Upper lobe of right lung (tissue), 1 donor: ENCODE results near the gene KLHL20. TPM values are rescaled to one million over a fixed set of nuclear protein-coding genes. Genes with fewer than 3 reads are reported as not detected.
"Not testable (repeated sequence)": the region's sequence is repeated elsewhere in the genome, so short reads cannot be mapped to it uniquely, and the experiment has no call there.

Experiments
- ATAC-seq: fragments of 200-7000 bp; cut with Tn5 transposase; one replicate; pipeline ENCODE4 v1.9.1; 2020; ENCODE audit warnings: mild to moderate bottlenecking, moderate library complexity
- DNase-seq: peaks from one replicate; pipeline ENCODE4 v3.0.0-alpha.2; 2020
- H3K27ac ChIP-seq: fragments of 200-600 bp; one replicate; pipeline ENCODE4 v1.8.0; 2022
- H3K27me3 ChIP-seq: fragments of 200-600 bp; one replicate; pipeline ENCODE4 v1.8.0; 2022; ENCODE audit warnings: mild to moderate bottlenecking
- H3K36me3 ChIP-seq: fragments of 200-600 bp; one replicate; pipeline ENCODE4 v1.8.0; 2022
- H3K4me1 ChIP-seq: fragments of 200-600 bp; one replicate; pipeline ENCODE4 v1.8.0; 2022
- H3K4me3 ChIP-seq: fragments of 200-600 bp; one replicate; pipeline ENCODE4 v1.8.0; 2022; ENCODE audit warnings: mild to moderate bottlenecking
- H3K9me3 ChIP-seq: fragments of 200-600 bp; one replicate; pipeline ENCODE4 v1.8.0; 2022
- intact Hi-C: fragments of 100-400 bp; cut with DNase I; formaldehyde crosslinking; loops from one replicate; pipeline ENCODE4 v1.11.0; 2022
- long read RNA-seq: library from polyadenylated mRNA; unstranded; transcript quantifications from one replicate; pipeline ENCODE4 v2.0.0, GENCODE V29; 2021
- total RNA-seq: library from RNA; stranded (reverse); fragmentation: NEBNext Ultra II Directional; extraction: Animal tissue kit (Norgen Biotek cat#: 25700); gene quantifications from one replicate; pipeline ENCODE4 v1.2.1, GENCODE V29; 2021
- TF ChIP-seq, protein P1 (sequence below): fragments of 200-600 bp; IDR thresholded peaks from one replicate; pipeline ENCODE4 v1.8.0; 2022; ENCODE audit warnings: antibody characterized with exemption
- donor health status: DM: no; HTN: yes; CAD: no; lungs with severe emphysema.

The KLHL20 gene, protein sequence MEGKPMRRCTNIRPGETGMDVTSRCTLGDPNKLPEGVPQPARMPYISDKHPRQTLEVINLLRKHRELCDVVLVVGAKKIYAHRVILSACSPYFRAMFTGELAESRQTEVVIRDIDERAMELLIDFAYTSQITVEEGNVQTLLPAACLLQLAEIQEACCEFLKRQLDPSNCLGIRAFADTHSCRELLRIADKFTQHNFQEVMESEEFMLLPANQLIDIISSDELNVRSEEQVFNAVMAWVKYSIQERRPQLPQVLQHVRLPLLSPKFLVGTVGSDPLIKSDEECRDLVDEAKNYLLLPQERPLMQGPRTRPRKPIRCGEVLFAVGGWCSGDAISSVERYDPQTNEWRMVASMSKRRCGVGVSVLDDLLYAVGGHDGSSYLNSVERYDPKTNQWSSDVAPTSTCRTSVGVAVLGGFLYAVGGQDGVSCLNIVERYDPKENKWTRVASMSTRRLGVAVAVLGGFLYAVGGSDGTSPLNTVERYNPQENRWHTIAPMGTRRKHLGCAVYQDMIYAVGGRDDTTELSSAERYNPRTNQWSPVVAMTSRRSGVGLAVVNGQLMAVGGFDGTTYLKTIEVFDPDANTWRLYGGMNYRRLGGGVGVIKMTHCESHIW
- total RNA-seq: 31.9 TPM
- long read RNA-seq, transcript KLHL20-201 (12 exons, 3,421 nt): major isoform, 21 of 53 reads
- long read RNA-seq, partial matches to known transcripts: 2 of 53 reads
- long read RNA-seq, other reads (novel, unspliced or antisense): 30 of 53 reads

GRCh38 chr1:173714759-173715537, at the start of gene KLHL20:
Gene KLHL20, plus strand, starts transcription at chr1:173714981. Its CDS starts 1,063 bp downstream, at chr1:173716044.
- TF ChIP-seq, protein P1, sequence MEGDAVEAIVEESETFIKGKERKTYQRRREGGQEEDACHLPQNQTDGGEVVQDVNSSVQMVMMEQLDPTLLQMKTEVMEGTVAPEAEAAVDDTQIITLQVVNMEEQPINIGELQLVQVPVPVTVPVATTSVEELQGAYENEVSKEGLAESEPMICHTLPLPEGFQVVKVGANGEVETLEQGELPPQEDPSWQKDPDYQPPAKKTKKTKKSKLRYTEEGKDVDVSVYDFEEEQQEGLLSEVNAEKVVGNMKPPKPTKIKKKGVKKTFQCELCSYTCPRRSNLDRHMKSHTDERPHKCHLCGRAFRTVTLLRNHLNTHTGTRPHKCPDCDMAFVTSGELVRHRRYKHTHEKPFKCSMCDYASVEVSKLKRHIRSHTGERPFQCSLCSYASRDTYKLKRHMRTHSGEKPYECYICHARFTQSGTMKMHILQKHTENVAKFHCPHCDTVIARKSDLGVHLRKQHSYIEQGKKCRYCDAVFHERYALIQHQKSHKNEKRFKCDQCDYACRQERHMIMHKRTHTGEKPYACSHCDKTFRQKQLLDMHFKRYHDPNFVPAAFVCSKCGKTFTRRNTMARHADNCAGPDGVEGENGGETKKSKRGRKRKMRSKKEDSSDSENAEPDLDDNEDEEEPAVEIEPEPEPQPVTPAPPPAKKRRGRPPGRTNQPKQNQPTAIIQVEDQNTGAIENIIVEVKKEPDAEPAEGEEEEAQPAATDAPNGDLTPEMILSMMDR: no peak
- DNase-seq (peak; percentile 88), ATAC-seq (peak; percentile 99)
- intact Hi-C loops: no loop called here
- Histone ChIP-seq H3K27me3 (peaks cover 12% of the 10 kb centered on the region), H3K4me1 (peaks cover 28% of the 10 kb centered on the region), H3K4me3 (peak within 1 kb of the TSS; percentile 88), H3K27ac (peak within 1 kb of the TSS; percentile 94), H3K36me3 (peaks cover 6% of the 10 kb centered on the region), H3K9me3 (no peaks in the 10 kb centered on the region)

GRCh38 chr1:173666646-173667045, 48.1 kb upstream of the KLHL20 start:
- Histone ChIP-seq H3K27me3 (peaks cover 23% of the 10 kb centered on the region), H3K4me3 (no peak overlapping the region), H3K4me1 (no peaks in the 10 kb centered on the region), H3K27ac (no peak overlapping the region), H3K36me3 (no peaks in the 10 kb centered on the region), H3K9me3 (no peaks in the 10 kb centered on the region)
- DNase-seq (no peak), ATAC-seq (no peak)
- intact Hi-C loops: no loop called here
- TF ChIP-seq, protein P1: no peak

- intact Hi-C loops: no loop called here
- Histone ChIP-seq H3K4me3 (peak within 1 kb of the TSS; percentile 45), H3K36me3 (no peaks in the 10 kb centered on the region), H3K27me3 (peaks cover 23% of the 10 kb centered on the region), H3K4me1 (no peaks in the 10 kb centered on the region), H3K9me3 (no peaks in the 10 kb centered on the region), H3K27ac (no peak within 1 kb of the TSS)
- ATAC-seq: peak; percentile 71
- peak; percentile 73 for DNase-seq
- TF ChIP-seq, protein P1: no peak
Observed at GRCh38 chr1:173669491-173669941, 45.3 kb upstream of the KLHL20 start, which contains the start of gene ANKRD45. Gene ANKRD45, minus strand, starts transcription at chr1:173669851. Its CDS starts 10,433 bp downstream, at chr1:173659418.

GRCh38 chr1:173674496-173674895, 40.3 kb upstream of the KLHL20 start:
- H3K36me3 ChIP-seq, H3K4me1 ChIP-seq, H3K27me3 ChIP-seq, DNase-seq, intact Hi-C loops, H3K9me3 ChIP-seq, H3K27ac ChIP-seq, H3K4me3 ChIP-seq, ATAC-seq: not testable (repeated sequence)

DNA sequence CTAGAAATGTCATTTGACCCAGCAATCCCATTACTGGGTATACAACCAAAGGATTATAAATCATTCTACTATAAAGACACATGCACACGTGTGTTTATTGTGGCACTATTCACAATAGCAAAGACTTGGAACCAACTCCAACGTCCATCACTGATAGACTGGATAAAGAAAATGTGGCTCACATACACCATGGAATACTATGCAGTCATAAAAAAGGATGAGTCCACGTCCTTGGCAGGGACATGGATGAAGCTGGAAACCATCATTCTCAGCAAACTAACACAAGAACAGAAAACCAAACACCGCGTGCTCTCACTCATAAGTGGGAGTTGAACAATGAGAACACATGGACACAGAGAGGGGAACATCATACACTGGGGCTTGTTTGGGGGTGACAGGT, 34.6 kb upstream of the KLHL20 start:
- intact Hi-C loops: not testable (repeated sequence)

DNA sequence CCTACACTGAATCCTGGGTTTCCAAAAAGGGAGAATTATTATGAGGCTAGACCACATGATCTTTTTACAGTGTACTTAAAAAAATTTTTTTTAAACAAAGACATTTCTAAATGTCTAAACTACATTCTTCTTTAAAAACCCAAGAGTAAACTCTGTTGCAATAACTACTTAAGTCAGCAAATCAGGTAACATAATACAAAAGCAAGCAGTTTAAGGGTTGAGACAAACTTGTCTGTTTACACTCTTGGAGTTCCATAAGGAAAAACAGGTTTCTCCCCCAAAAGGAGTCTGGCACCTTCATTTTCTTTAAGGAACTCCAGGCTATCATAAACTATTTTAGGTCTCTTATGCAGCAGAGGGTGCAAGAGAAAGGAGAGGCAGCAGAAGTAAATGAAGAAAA, 32.6 kb upstream of the KLHL20 start:
- Histone ChIP-seq H3K4me3 (no peak overlapping the region), H3K27ac (no peak overlapping the region), H3K36me3 (no peaks in the 10 kb centered on the region), H3K27me3 (no peaks in the 10 kb centered on the region), H3K4me1 (no peaks in the 10 kb centered on the region), H3K9me3 (no peaks in the 10 kb centered on the region)
- intact Hi-C loops: no loop called here
- no peak for ATAC-seq
- TF ChIP-seq, protein P1: no peak
- no peak for DNase-seq

More for the DNA sequence above, 34.6 kb upstream of the KLHL20 start:
- not testable (repeated sequence) for H3K36me3 ChIP-seq, DNase-seq, H3K27ac ChIP-seq, H3K27me3 ChIP-seq, H3K9me3 ChIP-seq, H3K4me1 ChIP-seq, ATAC-seq, H3K4me3 ChIP-seq

DNA sequence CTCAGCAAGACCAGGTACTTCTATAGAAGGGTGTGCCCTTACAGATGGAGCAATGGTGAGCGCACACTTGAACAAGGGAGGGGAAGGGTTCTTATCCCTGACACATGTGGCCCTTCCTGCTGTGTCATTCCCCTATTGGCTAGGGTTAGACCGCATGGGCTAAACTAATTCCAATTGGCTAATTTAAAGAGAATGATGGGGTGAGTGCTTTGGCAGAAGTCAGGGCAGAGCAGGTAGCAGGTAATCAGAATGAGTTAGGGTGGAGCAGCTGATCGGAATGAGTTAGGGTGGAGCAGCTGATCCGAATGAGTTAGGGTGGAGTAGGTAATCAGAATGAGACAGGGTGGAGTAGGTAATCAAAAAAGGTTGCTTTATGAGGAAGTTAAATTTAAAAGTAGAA, 30.9 kb upstream of the KLHL20 start:
- DNase-seq, H3K4me3 ChIP-seq, H3K36me3 ChIP-seq, H3K27ac ChIP-seq, ATAC-seq, H3K4me1 ChIP-seq, H3K27me3 ChIP-seq, H3K9me3 ChIP-seq, intact Hi-C loops: not testable (repeated sequence)

DNA sequence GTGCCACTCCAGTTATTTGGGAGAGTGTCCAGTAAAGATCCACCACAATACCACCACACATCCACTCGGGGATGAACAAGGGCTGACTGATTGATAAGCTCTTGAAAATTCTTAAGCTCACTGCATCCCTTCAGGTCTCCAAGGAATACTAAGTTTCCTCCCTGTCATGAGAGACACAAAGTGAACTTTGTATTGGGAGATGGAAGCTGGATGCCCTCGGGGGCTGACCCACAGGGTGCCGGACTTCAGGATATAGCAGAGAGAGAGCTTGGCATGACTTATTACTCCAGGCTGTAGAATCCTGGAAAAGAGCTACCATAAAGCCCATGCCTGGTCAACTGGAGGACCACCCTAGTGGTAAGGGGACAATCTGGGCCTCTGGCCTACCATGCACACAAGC, 29.7 kb upstream of the KLHL20 start:
- H3K4me1 ChIP-seq, H3K36me3 ChIP-seq, ATAC-seq, H3K9me3 ChIP-seq, intact Hi-C loops, DNase-seq, H3K27ac ChIP-seq, H3K27me3 ChIP-seq, H3K4me3 ChIP-seq: not testable (repeated sequence)
